Tibial nerve (tissue), 4 donors: ENCODE results near the gene ERICH3.

Experiments used
- CTCF ChIP-seq, 5 experiments: fragments of 200-600 bp in 3 of 5; fragments of 450-650 bp in 2 of 5; sonication (generic) in 3 of 5; IDR thresholded peaks; one replicate each; pipeline ENCODE4 v1.5.1; 2016 to 2019; ENCODE audit warnings: antibody characterized with exemption in 5 of 5, mild to moderate bottlenecking in 3 of 5, moderate library complexity in 2 of 5
- EP300 ChIP-seq, 2 donors: sonication (generic); formaldehyde crosslinking; IDR thresholded peaks; one replicate each; pipeline ENCODE4 v1.6.1; 2017; ENCODE audit warnings: antibody characterized with exemption in 2 of 2, mild to moderate bottlenecking in 1 of 2
- POLR2A ChIP-seq, 2 donors: fragments of 450-650 bp; IDR thresholded peaks; one replicate each; pipeline ENCODE4 v1.6.1; 2017; ENCODE audit warnings: antibody characterized with exemption in 2 of 2, mild to moderate bottlenecking in 2 of 2, moderate library complexity in 2 of 2

GRCh38 chr1:74650561-74650960, 23.0 kb downstream of the ERICH3 start:
- TF ChIP-seq CTCF (IDR thresholded peaks at IDR 0.05) (no peak), EP300 (IDR thresholded peaks at IDR 0.05) (no peak), POLR2A (IDR thresholded peaks at IDR 0.05) (no peak)
